ENCODE results near the gene REM1. TPM values are rescaled to one million over a fixed set of nuclear protein-coding genes. Genes with fewer than 3 reads are reported as not detected.
"Not testable (repeated sequence)": the region's sequence is repeated elsewhere in the genome, so short reads cannot be mapped to it uniquely, and the experiment has no call there.

REM1 gene, protein sequence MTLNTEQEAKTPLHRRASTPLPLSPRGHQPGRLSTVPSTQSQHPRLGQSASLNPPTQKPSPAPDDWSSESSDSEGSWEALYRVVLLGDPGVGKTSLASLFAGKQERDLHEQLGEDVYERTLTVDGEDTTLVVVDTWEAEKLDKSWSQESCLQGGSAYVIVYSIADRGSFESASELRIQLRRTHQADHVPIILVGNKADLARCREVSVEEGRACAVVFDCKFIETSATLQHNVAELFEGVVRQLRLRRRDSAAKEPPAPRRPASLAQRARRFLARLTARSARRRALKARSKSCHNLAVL
- not detected in 2 replicates for total RNA-seq

DNA sequence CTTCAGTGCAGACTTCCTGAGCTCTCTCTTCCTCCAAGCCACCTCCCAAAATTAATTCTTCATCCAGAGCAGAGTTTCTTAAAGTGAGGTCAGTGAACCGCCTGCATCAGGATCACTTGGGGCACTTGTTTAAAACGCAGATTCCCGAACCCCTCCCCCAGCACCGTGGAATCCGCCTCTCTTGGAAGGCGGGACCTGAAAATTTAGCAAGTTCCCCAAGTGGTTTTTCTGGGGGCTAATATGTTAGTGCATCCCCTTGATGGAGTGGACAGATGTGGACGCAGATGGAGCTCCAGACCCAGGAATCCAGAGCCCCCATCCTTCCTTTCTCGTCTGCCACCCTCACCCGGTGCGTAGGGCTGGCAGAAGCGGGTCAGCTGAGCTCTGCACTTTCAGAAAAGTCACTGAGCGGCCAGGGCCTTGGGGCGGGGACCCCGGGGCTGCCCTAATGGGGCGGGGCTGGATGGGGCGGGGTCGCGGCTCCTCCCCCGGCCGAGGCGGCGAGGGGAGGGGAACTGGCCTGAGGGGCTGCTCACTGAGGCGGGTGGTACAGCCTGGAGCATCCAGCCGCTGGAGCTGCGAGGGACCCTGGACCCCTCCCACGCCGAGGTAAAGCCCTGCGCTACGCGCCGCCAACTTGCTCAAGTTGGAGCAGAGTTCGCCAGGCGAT lies at the start of gene REM1, which contains the start of gene DEFB124:
Gene REM1 (plus strand): TSS at position 531 of the 670 bp plus-strand sequence. CDS start 1,158 bp downstream, outside the sequence.
Gene DEFB124 (minus strand): TSS at position 370 of the 670 bp plus-strand sequence. CDS start 2,114 bp downstream, outside the sequence.
- intact Hi-C loops (cut with micrococcal nuclease), result no loop called here

DNA sequence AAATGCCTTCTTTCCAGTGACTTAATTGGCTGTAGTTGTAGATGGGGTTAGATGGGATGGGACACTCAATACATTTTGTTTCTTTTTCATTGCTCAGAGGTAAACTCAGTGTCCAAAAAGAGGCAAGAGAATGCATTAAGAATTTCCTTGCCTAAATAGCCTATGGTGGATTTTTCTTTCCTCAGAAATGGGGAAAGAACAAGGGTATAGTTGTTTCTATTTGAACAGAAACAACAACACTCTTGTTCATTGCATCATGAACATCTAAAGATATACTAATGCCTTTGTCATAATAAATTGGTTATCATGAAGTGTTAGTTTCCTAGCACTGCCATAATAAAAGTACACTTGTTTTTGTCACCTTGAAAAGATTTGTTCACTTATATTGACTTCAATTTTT lies 49.3 kb upstream of the REM1 start:
- intact Hi-C loops (cut with micrococcal nuclease), result no loop called here

DNA sequence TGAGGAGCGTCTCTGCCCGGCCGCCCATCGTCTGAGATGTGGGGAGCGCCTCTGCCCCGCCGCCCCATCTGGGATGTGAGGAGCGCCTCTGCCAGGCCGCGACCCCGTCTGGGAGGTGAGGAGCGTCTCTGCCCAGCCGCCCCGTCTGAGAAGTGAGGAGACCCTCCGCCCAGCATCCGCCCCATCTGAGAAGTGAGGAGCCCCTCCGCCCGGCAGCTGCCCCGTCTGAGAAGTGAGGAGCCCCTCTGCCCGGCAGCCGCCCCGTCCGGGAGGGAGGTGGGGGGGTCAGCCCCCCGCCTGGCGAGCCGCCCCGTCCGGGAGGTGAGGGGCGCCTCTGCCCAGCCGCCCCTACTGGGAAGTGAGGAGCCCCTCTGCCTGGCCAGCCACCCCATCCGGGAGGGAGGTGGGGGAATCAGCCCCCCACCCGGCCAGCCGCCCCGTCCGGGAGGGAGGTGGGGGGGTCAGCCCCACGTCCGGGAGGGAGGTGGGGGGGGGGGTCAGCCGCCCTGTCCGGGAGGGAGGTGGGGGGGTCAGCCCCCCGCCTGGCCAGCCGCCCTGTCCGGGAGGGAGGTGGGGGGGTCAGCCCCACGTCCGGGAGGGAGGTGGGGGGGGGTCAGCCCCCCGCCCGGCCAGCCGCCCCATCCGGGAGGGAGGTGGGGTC lies 48.1 kb upstream of the REM1 start:
- intact Hi-C loops (cut with micrococcal nuclease), result not testable (repeated sequence)

DNA sequence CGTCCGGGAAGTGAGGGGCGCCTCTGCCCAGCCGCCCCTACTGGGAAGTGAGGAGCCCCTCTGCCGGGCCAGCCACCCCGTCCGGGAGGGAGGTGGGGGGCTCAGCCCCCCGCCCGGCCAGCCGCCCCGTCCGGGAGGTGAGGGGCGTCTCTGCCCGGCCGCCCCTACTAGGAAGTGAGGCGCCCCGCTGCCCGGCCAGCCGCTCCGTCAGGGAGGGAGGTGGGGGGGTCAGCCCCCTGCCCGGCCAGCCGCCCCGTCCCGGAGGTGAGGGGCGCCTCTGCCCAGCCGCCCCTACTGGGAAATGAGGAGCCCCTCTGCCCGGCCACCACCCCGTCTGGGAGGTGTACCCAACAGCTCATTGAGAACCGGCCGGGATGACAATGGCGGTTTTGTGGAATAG lies 47.5 kb upstream of the REM1 start:
- intact Hi-C loops (cut with micrococcal nuclease), result not testable (repeated sequence)

DNA sequence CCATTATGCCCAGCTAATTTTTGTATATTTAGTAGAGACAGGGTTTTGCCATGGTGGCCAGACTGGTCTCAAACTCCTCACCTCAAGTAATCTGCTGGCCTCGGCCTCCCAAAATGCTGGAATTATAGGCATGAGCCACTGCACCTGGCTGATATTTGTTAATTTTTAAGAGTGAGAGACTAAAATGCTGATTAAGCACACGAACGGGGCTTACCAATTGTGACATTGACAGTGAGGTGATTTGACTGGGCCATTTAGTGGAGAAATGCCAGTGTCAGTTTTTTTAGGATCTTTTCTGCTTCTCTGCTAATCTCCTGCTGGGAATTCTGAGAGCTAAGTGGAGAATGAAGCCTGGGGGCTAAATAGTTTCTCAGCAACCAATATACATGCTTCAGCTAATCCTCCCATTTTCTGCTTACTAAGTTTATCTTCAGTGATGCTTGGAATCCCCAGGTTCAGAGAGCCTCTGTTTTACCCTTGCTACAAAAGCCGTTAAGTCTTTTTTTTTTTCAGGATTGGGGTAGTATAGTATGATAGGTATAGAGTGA lies 44.4 kb upstream of the REM1 start:
- intact Hi-C loops (cut with micrococcal nuclease), result no loop called here

DNA sequence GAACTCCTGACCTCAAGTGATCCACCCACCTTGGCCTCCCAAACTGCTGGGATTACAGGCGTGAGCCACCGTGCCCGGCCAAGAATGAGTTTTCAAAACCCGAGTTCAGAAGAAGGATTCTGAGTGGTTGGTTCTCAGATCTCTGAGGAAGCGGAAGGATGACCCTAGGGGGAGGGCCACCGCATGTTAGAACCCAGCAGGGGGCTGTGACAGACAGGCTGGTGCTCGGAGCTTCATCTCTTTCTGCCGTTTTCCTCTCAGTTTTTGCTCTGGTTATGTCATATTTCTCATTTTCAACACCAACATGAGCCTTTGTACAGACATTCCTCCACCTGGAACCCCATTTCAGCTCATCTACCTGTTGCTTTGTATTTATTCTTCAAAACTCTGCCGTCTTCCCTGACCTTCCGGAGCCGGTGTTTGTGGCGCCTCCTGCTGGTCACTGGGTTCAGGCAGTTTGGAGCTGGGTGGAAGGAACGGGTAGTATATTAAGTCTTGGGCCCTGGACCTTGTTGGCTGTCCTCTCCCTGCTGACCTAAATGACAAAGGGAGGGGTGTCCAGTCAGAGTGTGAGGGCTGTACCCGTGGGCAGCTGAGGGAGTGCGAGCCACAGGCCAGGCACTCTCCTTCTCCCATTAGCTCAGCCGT lies 35.0 kb upstream of the REM1 start, which contains the start of gene DEFB123:
Gene DEFB123 (plus strand): TSS at position 621 of the 648 bp plus-strand sequence. CDS start 67 bp downstream, outside the sequence.
- intact Hi-C loops (cut with micrococcal nuclease), result no loop called here

DNA sequence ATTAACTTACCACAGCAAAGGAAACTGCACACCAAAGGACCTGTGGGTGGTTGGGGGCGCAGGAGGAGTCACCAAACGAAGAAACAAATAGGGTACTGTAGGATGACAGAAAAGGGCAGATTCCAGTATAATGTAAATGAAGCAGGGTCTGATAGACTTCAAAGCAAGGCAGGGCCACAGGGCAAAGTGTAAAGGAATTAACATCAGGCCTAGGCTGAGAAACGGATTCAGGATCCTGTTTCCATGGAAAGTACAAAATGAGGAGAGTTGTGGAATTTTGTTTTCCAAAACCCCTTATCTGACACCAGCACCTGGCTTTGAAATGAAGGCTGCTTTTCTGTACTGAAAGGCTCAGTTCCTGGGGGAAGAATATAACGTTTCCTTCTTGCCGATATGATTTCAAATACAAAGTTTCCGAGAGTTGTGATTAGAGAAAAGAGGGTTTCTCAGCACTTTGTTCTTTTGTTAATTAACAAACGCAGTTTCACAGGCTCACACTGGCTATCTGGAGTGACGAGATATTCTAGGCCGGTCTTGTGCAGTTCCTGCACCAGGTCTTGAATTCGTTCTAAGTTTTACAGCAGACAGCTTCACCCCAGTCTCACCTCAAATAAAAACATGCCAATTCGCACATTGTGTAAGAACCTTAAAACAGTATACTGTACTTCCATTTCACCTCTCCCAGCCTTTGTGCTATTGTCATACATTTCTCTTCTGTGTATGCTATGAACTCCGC lies 28.8 kb upstream of the REM1 start:
- intact Hi-C loops (cut with micrococcal nuclease), result no loop called here

DNA sequence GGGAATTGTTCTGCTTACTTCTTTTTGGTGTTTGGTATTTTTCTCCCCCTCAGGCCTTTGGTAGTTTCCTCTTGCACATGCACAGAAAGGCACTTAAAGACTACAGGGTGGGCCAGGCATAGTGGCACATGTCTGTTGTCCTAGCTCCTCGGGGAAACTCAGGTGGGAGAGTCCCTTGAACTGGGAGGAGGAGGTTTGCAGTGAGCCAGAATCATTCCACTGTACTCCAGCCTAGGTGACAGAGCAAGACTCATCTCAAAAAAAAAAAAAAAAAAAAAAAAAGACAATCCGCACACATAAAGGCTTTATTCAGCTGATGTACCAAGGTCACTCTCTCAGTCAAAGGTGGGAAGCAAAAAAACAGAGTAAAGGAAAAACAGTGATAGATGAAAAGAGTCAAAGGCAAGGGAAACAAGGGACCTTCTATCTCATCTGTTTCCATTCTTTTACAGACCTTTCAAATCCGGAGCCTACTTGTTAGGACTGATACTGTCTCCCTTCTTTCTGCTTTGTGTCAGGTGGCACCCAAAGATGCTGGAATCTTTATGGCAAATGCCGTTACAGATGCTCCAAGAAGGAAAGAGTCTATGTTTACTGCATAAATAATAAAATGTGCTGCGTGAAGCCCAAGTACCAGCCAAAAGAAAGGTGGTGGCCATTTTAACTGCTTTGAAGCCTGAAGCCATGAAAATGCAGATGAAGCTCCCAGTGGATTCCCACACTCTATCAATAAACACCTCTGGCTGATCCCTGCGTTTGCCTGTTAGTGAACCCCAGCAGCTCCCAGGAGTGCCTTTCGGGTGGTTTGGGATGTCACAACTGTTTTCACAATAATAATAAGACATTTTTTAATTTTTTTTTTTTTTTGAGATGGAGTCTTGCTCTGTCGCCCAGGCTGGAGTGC lies 25.3 kb upstream of the REM1 start:
- intact Hi-C loops (cut with micrococcal nuclease), result no loop called here

DNA sequence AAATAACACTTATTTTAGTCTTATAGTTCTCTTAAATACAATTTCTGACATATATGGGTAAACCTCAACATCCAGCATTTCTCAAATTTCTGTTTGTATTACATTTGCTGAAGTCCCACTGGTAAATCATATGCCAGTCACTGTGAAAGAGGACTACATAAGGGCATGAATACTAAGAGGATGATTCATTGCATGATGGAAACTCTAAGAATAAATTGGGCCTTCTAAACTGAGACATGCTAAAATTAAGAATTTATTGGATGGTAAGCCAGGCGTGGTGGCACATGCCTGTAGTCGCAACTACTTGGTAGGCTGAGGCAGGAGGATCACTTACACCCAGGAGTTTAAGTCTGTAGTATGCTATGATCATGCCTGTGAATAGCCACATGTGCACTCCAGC lies 22.5 kb upstream of the REM1 start:
- intact Hi-C loops (cut with micrococcal nuclease), result no loop called here

DNA sequence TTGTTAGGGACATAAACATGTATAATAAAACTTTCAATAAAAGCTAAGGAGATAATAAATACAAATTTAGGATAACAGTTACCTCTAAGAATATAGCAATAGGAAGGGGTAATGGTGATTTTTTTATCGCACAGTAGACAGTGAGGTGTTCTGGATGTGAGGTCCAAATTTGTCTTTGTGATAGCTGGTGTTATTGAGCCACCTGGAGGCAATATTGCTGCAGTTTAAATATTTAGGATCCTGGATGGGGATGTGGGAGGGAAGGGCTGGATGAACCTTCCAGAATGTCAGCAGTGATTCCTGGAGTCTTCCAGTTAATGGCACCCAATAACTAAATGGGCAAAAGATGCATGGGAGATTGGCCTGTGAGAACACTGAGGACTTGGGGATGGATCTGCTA lies 20.7 kb upstream of the REM1 start:
- intact Hi-C loops (cut with micrococcal nuclease), result no loop called here

DNA sequence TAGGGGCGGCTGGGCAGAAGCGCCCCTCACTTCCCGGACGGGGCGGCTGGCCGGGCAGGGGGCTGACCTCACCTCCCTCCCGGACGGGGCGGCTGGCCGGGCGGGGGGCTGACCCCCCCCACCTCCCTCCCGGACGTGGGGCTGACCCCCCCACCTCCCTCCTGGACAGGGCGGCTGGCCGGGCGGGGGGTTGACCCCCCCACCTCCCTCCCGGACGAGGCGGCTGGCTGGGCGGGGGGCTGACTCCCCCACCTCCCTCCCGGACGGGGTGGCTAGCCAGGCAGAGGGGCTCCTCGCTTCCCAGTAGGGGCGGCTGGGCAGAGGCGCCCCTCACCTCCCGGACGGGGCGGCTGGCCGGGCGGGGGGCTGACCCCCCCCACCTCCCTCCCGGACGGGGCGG lies 4.1 kb upstream of the REM1 start:
- intact Hi-C loops (cut with micrococcal nuclease), result not testable (repeated sequence)

DNA sequence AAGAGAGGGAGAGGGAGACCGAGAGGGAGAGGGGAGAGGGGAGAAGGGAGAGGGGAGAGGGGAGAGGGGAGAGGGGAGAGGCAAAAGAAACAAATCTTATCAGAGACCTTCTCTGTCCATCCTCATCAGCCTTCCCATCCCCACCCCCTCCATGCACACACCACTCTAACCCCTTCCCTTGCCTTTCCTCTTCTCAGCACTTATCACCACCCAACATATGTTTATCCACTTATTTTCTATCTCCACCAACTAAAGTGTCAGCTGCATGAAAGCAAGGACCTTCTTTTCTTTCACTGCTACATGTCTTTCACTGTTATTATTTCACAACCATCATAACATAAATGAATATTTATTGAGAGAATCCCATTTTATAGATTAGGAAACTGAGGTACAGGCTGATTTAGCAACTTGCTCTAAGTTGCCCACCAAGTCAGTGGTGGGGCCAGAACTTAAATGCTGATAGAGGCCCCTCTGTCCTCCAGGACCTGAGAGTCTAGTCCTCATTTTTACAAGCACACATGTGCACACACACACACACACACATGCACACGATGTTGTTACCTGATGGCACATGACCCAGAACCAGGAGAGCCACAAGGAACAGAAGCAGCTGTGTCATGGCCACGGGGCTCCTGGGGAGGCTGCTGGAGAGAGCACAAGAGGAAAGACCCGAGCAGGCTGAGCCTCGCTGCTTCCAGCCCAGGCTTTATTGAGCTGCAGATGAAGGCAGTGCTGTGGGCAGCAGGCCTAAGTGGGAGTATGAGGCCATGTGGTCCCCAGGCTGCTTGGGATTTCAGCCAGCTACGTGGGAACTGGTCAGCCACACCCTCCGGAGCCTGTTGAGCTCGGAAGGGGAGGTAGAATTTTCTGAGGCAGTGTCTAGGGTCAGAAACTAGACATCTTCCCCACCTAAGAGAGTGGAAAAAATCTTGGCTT lies 2.4 kb upstream of the REM1 start:
- intact Hi-C loops (cut with micrococcal nuclease), result no loop called here

DNA sequence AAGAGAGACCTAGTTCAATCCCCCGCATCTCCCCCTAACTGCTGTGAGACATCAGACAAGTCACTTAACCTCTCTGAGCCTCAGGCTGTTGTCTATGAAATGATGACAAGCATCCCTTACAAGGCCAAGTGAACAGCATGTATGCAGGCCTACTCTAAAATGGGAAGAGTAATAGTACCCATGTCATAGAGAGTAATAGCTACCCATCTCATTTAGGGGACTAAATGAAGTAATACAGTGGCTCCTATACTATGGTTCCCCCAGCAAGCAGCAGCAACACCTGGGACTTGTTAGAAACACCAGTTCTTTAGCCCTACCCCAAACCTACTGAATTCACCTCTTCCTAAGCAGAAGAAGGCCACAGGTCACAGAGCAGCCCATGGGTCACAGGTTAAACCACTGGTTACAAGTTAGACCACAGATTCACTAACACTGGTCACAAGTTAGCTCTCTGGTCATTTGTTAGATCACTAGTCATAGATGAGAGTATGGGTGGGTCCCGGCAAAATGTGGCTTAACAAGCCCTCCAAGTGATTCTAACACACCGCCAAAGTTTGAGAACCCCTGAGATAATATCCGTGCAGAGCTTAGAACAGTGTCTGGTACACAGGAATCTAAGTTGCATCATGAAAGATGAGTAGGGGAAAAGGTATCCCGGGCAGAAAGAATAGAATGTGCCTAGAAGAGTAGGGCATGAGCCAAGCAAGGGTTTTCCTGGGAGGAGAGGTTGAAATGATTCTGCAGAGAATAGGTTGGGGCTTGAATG lies 1.6 kb upstream of the REM1 start:
- intact Hi-C loops (cut with micrococcal nuclease), result no loop called here

DNA sequence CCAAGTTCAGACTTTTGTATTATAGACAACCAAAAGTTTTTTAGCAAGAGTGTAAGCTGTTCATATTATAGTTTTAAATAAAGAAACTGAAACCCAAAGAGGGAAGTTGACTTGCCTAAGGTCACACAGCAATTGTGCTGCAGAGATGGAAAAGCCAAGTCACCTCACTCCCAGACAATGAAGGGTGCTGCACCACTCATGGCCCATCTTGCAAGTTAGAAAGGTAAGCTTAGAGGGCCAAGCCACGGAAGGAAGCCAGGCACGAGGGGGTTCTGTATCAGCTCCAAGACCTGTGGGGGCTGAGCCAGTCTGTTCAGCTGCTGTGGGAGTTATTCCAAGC lies 1.0 kb upstream of the REM1 start:
- intact Hi-C loops (cut with micrococcal nuclease), result no loop called here

DNA sequence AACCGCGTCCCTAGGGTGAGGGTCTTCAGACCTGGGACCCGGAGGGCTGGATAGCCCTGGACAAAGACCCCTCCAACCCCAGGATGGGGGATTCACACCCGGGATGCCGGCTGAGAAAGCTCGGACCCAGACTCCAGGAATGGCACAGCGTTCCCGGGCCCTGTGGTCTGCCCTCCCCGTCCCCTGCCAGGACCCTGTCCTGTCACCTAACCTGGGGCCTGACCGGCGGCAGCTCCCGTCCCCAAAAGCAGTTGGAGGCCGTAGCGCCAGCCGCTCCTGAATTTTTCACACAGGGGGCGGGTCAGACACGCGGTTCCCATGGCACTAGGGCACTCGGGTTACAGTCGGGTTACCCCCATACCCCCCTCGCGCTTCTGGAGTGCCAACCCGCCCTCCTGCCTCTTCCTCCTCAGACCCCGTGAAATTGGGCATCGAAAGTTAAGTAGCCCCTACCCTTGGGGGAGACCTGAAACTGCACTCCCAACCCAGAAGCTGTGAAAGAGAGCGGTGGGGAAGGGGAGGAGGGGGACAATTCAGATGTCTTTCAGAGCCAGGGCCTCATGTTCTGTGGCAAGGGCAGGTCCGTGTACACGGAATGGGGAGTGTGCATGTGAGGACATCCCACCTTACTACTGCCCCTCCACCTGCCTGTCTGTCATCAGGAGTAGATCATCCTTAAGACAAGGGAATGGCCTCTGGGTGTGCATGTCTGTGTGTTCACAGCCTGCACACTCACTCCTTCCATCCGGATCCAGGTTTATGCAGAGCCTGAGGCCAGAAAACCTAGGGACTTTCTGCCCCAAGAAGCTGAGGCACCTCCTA lies 595 bp downstream of the REM1 start:
- intact Hi-C loops (cut with micrococcal nuclease), result no loop called here

DNA sequence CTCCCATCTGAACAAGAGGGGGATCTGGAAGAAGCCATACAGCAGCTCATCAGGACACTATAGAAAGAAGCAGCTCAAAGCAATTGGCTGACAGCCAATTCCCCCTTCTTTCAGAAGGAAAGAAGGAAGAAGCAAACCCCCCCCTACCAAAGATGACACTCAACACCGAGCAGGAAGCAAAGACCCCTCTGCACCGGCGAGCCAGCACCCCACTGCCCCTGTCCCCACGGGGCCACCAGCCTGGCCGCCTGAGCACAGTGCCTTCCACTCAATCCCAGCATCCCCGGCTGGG lies 1.2 kb downstream of the REM1 start:
- intact Hi-C loops (cut with micrococcal nuclease), result no loop called here

DNA sequence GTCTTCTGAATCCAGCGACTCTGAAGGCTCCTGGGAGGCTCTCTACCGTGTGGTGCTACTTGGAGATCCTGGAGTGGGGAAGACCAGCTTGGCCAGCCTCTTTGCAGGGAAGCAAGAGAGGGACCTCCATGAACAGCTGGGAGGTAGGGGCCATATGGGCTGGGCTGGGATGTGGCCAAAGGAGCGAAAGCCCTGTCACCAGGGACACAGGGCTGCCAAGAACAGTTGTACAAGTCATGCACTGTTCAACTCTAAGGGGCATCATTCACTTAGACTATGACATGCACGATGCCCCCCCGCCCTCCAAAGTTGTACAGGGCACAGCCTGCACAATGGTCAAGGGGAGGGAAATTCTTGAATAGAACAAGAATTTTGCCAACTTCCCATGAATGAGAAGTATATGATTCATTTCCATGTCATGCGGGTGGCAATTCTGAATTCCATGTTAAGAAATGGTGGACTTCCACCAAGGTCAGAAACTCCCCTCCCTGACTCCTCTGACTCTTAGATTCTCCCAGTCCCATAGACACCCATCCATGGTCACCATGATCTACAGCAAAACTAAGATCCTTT lies 1.6 kb downstream of the REM1 start:
- intact Hi-C loops (cut with micrococcal nuclease), result no loop called here
